Stimulated activated CD4-positive, alpha-beta T cell treated with anti-CD3 and anti-CD28 coated beads, Interleukin-12 subunit alpha, Interleukin-12 subunit beta, amount 100 ng/mL, for 4 hours (primary cell): ENCODE measurements around the gene ARMS2.

ENCODE experiments used
- DNase-seq: peaks from one replicate; pipeline ENCODE4 v3.0.0-alpha.2; 2020

The ARMS2 gene

DNA sequence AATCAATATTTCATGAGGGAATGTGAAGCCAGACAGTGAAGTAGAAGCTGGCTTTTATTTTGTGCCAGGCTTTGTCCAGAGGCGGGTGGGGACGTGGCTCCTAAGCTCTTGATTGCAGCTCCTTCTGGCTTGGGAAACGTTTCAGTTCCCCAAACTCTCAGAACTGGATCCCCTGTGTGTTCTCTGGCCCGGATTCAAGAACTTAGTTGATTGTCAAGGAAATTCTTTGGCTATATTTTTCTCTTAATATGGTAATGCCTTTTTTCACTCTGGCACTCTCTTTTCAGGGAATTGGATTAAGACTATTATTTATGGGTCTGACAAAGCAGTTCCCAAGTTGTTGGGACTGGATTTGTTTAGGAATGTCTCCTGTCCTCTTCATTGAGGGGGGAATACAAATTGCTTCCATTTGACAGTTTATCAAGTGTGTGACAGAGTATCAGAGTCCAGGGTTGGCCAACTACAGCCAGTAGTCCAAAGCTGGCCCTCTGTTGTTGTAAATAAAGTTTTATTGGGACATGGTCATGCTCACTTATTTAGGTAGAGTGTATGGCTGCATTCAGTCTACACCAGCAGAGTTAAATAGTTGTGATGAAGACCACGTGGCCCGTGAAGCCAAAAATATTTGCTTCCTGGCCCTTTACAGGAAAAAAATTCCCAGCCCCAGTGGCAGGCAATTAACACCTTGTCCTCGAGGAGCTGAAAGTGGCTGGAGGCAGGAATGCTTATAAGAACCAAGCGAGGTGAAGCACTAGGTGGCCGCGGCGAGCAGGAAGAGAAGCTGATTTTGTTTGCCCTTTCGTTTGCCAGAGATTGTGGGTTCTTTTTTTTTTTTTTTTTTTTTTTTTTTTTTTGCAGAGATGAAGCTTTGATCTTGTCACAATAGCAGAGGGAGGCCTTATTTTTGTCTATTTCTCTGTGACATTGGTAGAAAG, 41.2 kb downstream of the ARMS2 start:
- DNase-seq: no peak

DNA sequence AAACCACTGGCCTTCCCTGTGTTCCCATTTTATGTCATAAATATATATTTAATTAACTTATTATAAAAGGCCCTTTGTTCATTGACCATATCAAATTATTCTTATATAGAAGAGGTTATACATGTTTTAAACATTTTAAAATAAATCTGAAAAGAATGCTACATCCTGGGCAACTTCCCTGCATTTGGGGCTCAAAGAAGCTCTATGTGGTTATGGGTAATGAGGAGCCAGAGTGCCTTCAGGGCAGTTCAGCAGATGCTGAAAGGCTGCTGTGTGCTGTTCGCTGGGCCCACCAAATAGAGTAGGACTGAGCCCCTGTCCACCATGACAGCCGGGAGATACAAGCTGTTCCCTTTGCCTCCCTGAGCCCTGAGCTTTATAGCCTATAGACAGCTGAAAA, 42.8 kb downstream of the ARMS2 start:
- DNase-seq: no peak

DNA sequence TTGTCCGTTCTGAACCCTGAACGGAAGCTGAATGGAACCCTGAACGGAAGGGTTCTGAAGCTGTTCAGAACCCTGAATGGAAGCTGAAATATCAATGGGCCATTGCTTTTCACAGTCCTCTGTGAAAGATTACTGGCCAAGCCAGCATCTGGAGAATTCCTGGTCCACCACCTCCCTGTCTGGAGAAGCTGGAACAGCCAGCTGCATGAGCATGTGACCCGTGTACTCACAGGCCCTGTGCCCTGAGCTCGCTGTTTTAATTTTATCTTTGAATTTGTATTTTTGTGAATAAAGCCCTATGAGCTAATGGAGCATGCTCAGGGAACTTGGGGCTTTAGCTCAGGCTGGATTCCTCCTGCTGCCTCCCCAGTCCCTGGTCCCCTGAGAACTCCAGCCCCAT, 44.1 kb downstream of the ARMS2 start:
- DNase-seq: no peak

DNA sequence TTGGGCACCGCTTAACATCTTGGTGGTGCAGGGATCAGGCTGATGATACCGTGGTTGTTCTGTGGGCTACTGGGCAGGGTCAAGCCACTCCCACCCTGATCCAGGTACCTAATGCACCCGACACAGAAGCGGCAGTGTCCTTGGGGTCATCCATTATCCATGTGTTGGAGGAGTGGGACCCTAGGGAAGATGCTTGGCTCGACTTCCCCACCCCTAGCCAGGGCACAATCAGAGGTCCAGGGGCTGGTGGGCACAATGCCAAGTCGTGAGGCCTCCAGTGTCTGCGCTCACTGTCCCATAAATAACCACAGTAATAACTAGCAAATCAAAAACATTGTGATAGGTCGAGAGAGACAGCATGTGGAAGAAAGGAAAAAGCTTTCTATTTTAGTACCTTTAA, 44.6 kb downstream of the ARMS2 start:
- no peak for DNase-seq

DNA sequence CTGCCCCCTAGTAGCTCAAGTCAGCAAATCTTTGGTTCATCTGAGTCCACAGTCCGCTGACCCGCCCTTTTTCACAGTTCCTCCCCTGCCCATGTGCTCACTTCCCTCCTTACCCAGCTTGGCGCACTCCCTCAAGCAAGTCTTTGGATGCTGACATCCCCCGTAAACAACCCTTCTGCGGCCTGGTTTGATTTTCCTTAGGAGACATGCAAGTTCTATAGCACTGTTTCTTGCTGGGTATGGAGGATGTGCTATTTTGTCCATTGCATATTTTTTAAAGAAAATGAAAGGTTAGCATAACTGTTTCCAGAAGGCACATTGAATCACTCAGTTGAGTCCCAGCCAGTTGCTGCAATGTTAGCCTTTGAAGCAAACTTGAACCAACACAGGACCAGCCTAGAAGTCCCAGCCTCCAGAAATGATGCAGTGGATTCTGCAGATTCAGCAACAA, 45.1 kb downstream of the ARMS2 start:
- no peak for DNase-seq

DNA sequence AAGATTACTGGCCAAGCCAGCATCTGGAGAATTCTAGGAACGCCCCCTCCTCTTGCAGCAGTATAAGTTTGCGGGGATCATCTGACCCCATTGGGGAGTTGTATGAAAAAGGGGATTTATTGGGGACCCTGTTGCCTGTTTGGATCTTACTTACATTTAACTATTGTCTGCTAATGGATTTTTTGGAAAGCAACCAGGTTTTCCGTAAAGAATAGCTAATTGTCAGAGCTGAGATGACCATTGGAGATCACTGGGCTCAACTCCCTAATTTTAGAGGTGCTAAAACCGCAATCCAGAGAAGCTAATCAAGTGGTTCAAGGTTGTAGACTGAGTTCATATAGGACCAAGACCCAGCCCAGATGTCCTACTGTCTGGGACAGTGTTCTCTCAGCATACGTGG, 45.7 kb downstream of the ARMS2 start:
- no peak for DNase-seq

DNA sequence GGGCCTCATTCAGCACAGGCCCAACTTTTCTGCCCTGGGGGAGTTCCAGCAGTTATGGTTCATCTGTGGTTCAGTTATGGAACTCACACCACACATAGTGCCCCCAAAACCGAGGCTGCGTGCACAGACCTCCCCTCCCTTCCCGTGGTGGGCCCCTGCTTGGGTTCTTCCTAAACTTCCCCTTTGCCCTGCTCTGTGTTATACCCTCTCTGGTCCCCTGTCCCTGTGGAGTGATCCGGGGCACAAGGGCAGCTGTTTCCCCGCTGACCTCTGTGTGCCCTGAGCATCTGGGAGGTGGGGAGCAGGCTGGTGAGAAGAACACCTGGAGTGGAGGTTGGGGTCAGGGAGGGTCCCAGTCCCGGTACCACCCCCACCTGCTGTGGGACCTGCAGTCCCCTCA, 46.3 kb downstream of the ARMS2 start:
- no peak for DNase-seq

DNA sequence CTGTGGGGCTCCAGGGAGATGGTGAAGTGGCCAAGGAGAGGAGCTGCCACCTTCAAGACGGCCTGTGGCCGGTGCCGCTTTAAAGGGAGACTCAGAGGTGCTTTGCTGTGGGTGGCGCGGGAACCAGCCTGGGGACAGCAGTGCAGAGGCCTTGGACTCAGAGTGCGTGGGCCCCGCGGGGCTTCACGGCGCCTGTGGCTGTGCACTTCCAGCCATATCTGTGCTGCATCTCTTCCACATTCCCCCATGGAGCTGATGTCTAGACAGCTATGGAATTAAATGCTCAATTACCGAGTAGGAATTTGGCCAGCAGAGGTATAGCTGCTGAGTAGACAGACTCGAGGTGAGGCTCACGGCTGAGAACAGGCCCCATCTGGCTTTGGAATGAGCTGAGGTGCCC, 48.6 kb downstream of the ARMS2 start:
- DNase-seq: no peak

DNA sequence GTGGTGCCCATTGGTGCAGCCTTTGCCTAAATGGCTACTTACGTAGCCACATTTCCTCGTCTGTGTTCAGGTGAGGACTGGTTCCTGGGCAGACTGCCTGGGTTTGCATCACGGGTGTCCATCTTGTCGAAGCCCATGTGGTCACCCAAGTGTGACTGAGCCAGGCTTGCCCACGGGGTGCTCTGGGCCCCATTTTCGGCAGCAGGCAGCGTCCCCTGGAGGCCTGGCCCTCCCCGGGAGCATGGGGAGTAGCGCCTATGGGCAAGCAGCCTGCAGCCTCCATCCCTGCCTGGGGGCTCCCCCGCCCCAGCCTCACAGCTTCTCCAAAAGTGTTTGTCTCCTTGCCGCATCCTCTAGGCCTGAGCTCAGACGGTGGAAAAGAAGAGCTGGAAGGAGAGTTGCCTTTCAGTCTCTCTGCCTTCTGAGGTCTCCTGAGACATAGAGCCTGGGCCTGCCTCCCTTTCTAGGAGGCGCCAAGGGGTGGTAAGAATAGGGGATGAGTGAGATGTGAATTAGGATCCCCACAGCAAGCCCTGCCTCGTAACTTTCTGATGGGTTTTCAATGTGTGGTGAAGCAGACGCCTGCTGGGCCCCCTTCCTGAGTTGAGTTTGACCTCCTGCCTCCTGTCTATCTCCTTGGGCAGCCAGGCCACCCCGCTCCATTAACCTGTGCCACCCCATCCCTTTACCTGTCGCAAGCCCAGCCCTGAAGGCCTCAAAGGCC, 49.6 kb downstream of the ARMS2 start:
- no peak for DNase-seq

DNA sequence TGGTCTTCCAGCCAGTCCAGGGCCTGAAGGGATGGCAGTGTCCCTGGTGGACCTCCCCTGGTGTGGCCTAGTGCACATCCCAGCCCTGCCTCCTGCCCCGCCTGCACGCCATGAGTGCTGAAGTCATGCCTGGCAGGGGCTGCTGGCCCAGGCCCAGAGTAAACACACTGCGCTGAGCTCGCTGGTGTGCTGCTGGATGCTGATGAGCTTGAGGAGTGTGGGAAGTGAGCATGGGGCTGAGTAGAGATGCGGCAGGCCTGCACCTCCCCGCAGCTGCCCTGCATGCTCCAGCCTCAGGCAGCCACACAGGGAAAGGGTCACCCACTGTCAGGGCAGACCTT, 50.1 kb downstream of the ARMS2 start:
- DNase-seq: no peak

DNA sequence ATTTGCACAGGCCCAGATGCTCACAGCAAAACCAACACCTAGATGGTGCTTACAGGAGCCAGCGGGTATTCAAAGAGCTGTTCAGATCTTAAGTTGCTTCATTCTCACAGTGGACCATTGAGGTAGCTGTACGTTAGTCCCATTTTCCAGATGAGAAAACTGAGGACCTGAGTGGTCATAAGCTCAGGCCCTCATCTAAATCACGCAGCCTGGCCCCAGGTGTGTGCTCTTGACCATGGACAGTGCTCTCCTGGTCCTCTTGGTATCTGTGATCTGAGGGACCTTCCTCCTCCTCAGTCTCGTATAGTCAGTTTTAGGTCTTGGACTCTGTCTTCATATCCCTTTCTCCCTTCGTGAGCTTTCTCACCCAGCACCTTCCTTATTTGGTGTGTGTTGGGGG, 50.6 kb downstream of the ARMS2 start:
- no peak for DNase-seq

DNA sequence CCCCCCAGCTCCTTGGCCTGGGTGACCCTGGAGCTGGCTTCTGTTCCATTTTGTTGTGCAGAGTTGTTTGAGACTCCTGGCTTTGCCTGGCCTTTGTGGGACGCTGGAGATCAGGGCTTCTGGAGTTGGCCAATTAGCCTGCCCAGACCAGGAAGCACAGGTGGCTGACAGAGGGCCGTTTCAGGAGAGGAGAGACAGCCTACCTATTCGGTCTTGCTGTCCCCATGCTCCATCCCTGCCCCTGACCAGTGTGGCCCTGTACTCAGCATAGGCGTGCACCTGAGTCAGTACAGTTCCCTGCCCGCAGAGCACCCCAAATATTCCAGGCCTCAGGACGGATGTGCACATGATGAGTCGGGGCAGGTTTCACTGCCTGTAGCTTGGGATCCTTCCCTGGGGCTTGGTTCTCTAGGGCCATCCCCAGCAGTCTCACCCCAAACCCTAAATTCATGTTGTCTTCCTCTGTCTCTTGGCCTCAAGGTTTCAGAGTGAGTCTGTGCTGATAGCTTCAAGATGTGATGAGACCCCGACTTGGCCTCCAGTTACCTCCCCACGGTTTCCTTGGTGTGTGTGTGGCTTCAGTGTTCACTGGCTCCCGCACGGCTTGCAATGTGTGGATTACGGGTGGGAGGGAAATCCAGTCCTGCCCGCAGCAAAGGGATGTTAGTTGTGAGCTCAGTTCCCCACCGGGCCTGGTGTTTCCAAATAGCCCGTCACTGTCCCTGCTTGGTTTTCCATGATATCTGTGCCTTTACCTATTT, 51.6 kb downstream of the ARMS2 start:
- no peak for DNase-seq
